Naive thymus-derived CD4-positive, alpha-beta T cell (primary cell): ENCODE data around the gene ATP9B. TPM values are rescaled to one million over a fixed set of nuclear protein-coding genes. Genes with fewer than 3 reads are reported as not detected.

Source experiments
- ATAC-seq: fragments of 150-1000 bp; cut with Tn5 transposase; 2 replicates; pipeline ENCODE4 v1.10.0; 2021; ENCODE audit warnings: mild to moderate bottlenecking, moderate library complexity
- CTCF ChIA-PET: fragments of 350-600 bp; sonication (Branson Sonifier 250); formaldehyde crosslinking; loops from one replicate; lab custom pipeline; 2021; ENCODE audit warnings: antibody characterized with exemption; lab: Charles Lee
- POLR2A ChIA-PET: fragments of 350-600 bp; sonication (Branson Sonifier 250); formaldehyde crosslinking; loops from one replicate; lab custom pipeline; 2021; ENCODE audit warnings: antibody characterized with exemption, inconsistent platforms; lab: Charles Lee
- DNase-seq, 9 donors: peaks; one replicate each; pipeline versions ENCODE4 v3.0.0 to v3.0.0-alpha.2; 2020 to 2022; ENCODE audit warnings: mixed read lengths in 1 of 9
- H3K27ac ChIP-seq: one replicate; pipeline ENCODE4 v1.7.0; 2013; ENCODE audit warnings: mild to moderate bottlenecking, low read depth, low read length, moderate library complexity
- H3K27me3 ChIP-seq, 2 donors: one replicate each; pipeline ENCODE4 v1.7.0; 2013; ENCODE audit warnings: low read length in 2 of 2, mild to moderate bottlenecking in 2 of 2, moderate library complexity in 2 of 2; ENCODE audit not compliant: control insufficient read depth in 2 of 2, insufficient read depth in 2 of 2
- H3K36me3 ChIP-seq, 3 experiments: 1 replicate in 2 of 3; 2 replicates in 1 of 3; pipeline ENCODE4 v1.7.0; 2013; ENCODE audit warnings: low read length in 3 of 3, mild to moderate bottlenecking in 3 of 3, moderate library complexity in 1 of 3; ENCODE audit not compliant: insufficient read depth in 3 of 3, control insufficient read depth in 2 of 3
- H3K4me1 ChIP-seq, 2 donors: one replicate each; pipeline ENCODE4 v1.7.0; 2013; ENCODE audit warnings: low read length in 2 of 2, mild to moderate bottlenecking in 2 of 2, moderate library complexity in 1 of 2; ENCODE audit not compliant: control insufficient read depth in 2 of 2, insufficient read depth in 2 of 2
- H3K4me3 ChIP-seq: 2 replicates; pipeline ENCODE4 v1.7.0; 2013; ENCODE audit warnings: mild to moderate bottlenecking, low read length
- H3K9me3 ChIP-seq, 3 experiments: 1 replicate in 2 of 3; 2 replicates in 1 of 3; pipeline ENCODE4 v1.7.0; 2013; ENCODE audit warnings: low read length in 3 of 3; ENCODE audit not compliant: control insufficient read depth in 2 of 3
- H3K27ac Mint-ChIP-seq, 9 donors: one replicate each; pipeline ENCODE4 v1.8.0; 2020 to 2022; ENCODE audit warnings: mixed read lengths in 9 of 9, mild to moderate bottlenecking in 8 of 9, moderate library complexity in 5 of 9, inconsistent platforms in 2 of 9
- H3K27me3 Mint-ChIP-seq, 5 donors: one replicate each; pipeline ENCODE4 v1.8.0; 2021 to 2022; ENCODE audit warnings: mixed read lengths in 5 of 5, mild to moderate bottlenecking in 1 of 5
- H3K36me3 Mint-ChIP-seq, 5 donors: one replicate each; pipeline ENCODE4 v1.8.0; 2020 to 2022; ENCODE audit warnings: mixed read lengths in 5 of 5, mild to moderate bottlenecking in 3 of 5, inconsistent platforms in 1 of 5
- H3K4me1 Mint-ChIP-seq, 7 donors: one replicate each; pipeline ENCODE4 v1.8.0; 2020 to 2022; ENCODE audit warnings: mixed read lengths in 7 of 7, mild to moderate bottlenecking in 3 of 7, inconsistent platforms in 1 of 7
- H3K4me3 Mint-ChIP-seq, 10 donors: one replicate each; pipeline ENCODE4 v1.8.0; 2020 to 2022; ENCODE audit warnings: mild to moderate bottlenecking in 10 of 10, mixed read lengths in 10 of 10, moderate library complexity in 6 of 10, inconsistent platforms in 2 of 10
- H3K9me3 Mint-ChIP-seq, 11 donors: one replicate each; pipeline ENCODE4 v1.8.0; 2020 to 2022; ENCODE audit warnings: mixed read lengths in 11 of 11, mild to moderate bottlenecking in 4 of 11, inconsistent platforms in 1 of 11, moderate library complexity in 1 of 11
- intact Hi-C, 2 donors: fragments of 100-400 bp; cut with micrococcal nuclease; formaldehyde crosslinking; loops; one replicate each; pipeline ENCODE4 v1.15.1; 2023
- polyA plus RNA-seq, 2 donors: library from polyadenylated mRNA; unstranded; fragments of 300-500 nt; fragmentation: Illumina TruSeq; gene quantifications; one replicate each; pipeline ENCODE4 v1.2.3, GENCODE V29; 2021
- total RNA-seq, 6 experiments: library from RNA in 5 of 6; stranded (reverse) in 5 of 6; gene quantifications; 1 replicate in 5 of 6; 2 replicates in 1 of 6; pipeline ENCODE4 v1.2.3 and lab custom pipeline; 2021 to 2026

Gene ATP9B
- total and polyA plus RNA-seq, 7 experiments from 2014 or later = 21.3 to 90.5 (median 79.4) TPM

- ChIA-PET CTCF (no interaction called here), POLR2A (interaction anchor here (0.5 to 0.6 kb wide), 2 partner anchors 16 to 44 kb away, joined by 3 read pairs; no protein-coding TSS in a partner anchor)
- H3K36me3 ChIP-seq = peaks cover 0 to 28% (median 4%) of the 10 kb centered on the region in 3 experiments
- no peak for DNase-seq
- Mint-ChIP-seq H3K4me1 (peaks cover 0 to 19% (median 5%) of the 10 kb centered on the region in 7 donors), H3K27ac (no peak overlapping the region), H3K4me3 (no peak overlapping the region), H3K36me3 (peaks cover 19 to 67% (median 59%) of the 10 kb centered on the region in 5 donors), H3K27me3 (no peaks in the 10 kb centered on the region), H3K9me3 (no peaks in the 10 kb centered on the region)
- H3K27ac ChIP-seq = no peak overlapping the region
- no peak for ATAC-seq
- no peak overlapping the region for H3K4me3 ChIP-seq
- H3K27me3 ChIP-seq = no peaks in the 10 kb centered on the region
- no peaks in the 10 kb centered on the region for H3K9me3 ChIP-seq
- H3K4me1 ChIP-seq = no peaks in the 10 kb centered on the region
- intact Hi-C loops = no loop called here
Observed at GRCh38 chr18:79129120-79129519, 59.9 kb downstream of the ATP9B start.

- Mint-ChIP-seq H3K9me3 (no peaks in the 10 kb centered on the region), H3K27ac (no peak overlapping the region), H3K4me1 (peaks cover 0 to 37% (median 9%) of the 10 kb centered on the region in 7 donors), H3K27me3 (no peaks in the 10 kb centered on the region), H3K36me3 (peaks cover 19 to 61% (median 56%) of the 10 kb centered on the region in 5 donors), H3K4me3 (no peak overlapping the region)
- POLR2A ChIA-PET = no interaction called here
- Histone ChIP-seq H3K9me3 (no peaks in the 10 kb centered on the region), H3K27ac (no peak overlapping the region), H3K4me1 (no peaks in the 10 kb centered on the region), H3K27me3 (no peaks in the 10 kb centered on the region), H3K36me3 (peaks cover 0 to 34% (median 0%) of the 10 kb centered on the region in 3 experiments), H3K4me3 (no peak overlapping the region)
- CTCF ChIA-PET = no interaction called here
- no peak for ATAC-seq
- no peak for DNase-seq
- intact Hi-C loops = no loop called here
Observed at GRCh38 chr18:79133724-79134123, 64.5 kb downstream of the ATP9B start.

- ATAC-seq (no peak), DNase-seq (no peak)
- POLR2A ChIA-PET = no interaction called here
- Mint-ChIP-seq H3K4me1 (peaks cover 3 to 30% (median 9%) of the 10 kb centered on the region in 7 donors), H3K9me3 (no peaks in the 10 kb centered on the region), H3K4me3 (no peak overlapping the region), H3K27me3 (no peaks in the 10 kb centered on the region), H3K27ac (peak overlapping the region in 3 of 9 donors; percentile 3 to 21 (median 9)), H3K36me3 (peaks cover 12 to 46% (median 43%) of the 10 kb centered on the region in 5 donors)
- Histone ChIP-seq H3K9me3 (no peaks in the 10 kb centered on the region), H3K27me3 (no peaks in the 10 kb centered on the region), H3K27ac (no peak overlapping the region), H3K36me3 (peaks cover 0 to 26% (median 0%) of the 10 kb centered on the region in 3 experiments), H3K4me3 (no peak overlapping the region), H3K4me1 (no peaks in the 10 kb centered on the region)
- CTCF ChIA-PET = no interaction called here
- intact Hi-C loops = no loop called here
Observed at GRCh38 chr18:79135924-79136323, 66.7 kb downstream of the ATP9B start.

DNA sequence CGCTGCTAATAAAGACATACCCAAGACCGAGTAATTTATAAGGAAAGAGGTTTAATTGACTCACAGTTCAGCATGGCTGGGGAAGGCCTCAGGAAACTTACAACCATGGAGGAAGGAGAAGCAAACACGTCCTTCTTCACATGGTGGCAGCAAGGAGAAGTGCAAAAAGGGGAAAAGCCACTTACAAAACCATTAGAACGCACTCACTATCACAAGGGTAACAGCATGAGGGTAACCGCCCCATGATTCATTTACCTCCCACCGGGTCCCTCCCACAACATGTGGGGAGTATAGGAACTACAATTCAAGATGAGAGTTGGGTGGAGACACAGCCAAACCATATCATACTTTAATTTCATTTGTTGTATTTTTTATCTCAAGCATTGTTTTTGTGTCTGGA is 67.5 kb downstream of the ATP9B start:
- no peaks in the 10 kb centered on the region for H3K9me3 ChIP-seq
- Mint-ChIP-seq H3K9me3 (no peaks in the 10 kb centered on the region), H3K36me3 (peaks cover 12 to 47% (median 40%) of the 10 kb centered on the region in 5 donors), H3K4me1 (peaks cover 3 to 30% (median 13%) of the 10 kb centered on the region in 7 donors), H3K27ac (peak overlapping the region in 2 of 9 donors; percentile 12 to 33), H3K4me3 (no peak overlapping the region), H3K27me3 (no peaks in the 10 kb centered on the region)
- H3K36me3 ChIP-seq = peaks cover 0 to 25% (median 0%) of the 10 kb centered on the region in 3 experiments
- H3K4me3 ChIP-seq = no peak overlapping the region
- DNase-seq = peak in 1 of 9 donors; percentile 1
- no peaks in the 10 kb centered on the region for H3K27me3 ChIP-seq
- H3K4me1 ChIP-seq = no peaks in the 10 kb centered on the region
- ATAC-seq = no peak
- POLR2A ChIA-PET = no interaction called here
- H3K27ac ChIP-seq = no peak overlapping the region
- intact Hi-C loops = no loop called here
- CTCF ChIA-PET = no interaction called here

- H3K27me3 Mint-ChIP-seq = no peaks in the 10 kb centered on the region
- H3K36me3 Mint-ChIP-seq = peaks cover under 1 to 46% (median 26%) of the 10 kb centered on the region in 5 donors
- H3K9me3 ChIP-seq = no peaks in the 10 kb centered on the region
- H3K4me1 ChIP-seq = no peaks in the 10 kb centered on the region
- no peak overlapping the region for H3K27ac ChIP-seq
- peaks cover 4 to 23% (median 13%) of the 10 kb centered on the region in 7 donors for H3K4me1 Mint-ChIP-seq
- ChIA-PET POLR2A (no interaction called here), CTCF (no interaction called here)
- no peaks in the 10 kb centered on the region for H3K9me3 Mint-ChIP-seq
- no peak overlapping the region for H3K4me3 ChIP-seq
- H3K4me3 Mint-ChIP-seq = no peak overlapping the region
- H3K36me3 ChIP-seq = peaks cover 0 to 11% (median 0%) of the 10 kb centered on the region in 3 experiments
- DNase-seq (peak in 7 of 9 donors; percentile 17 to 44 (median 26)), ATAC-seq (peak; percentile 92)
- intact Hi-C loops = no loop called here
- H3K27me3 ChIP-seq = no peaks in the 10 kb centered on the region
- peak overlapping the region in 5 of 9 donors; percentile 28 to 69 (median 43) for H3K27ac Mint-ChIP-seq
Observed at GRCh38 chr18:79139206-79139605, 70.0 kb downstream of the ATP9B start.

- H3K27ac Mint-ChIP-seq = no peak overlapping the region
- POLR2A ChIA-PET = no interaction called here
- Histone ChIP-seq H3K4me1 (no peaks in the 10 kb centered on the region), H3K27me3 (no peaks in the 10 kb centered on the region), H3K36me3 (peaks cover 0 to 10% (median 0%) of the 10 kb centered on the region in 3 experiments), H3K9me3 (no peaks in the 10 kb centered on the region), H3K27ac (no peak overlapping the region), H3K4me3 (no peak overlapping the region)
- H3K4me1 Mint-ChIP-seq = peaks cover 0 to 7% (median 5%) of the 10 kb centered on the region in 7 donors
- H3K4me3 Mint-ChIP-seq = no peak overlapping the region
- CTCF ChIA-PET = no interaction called here
- H3K36me3 Mint-ChIP-seq = peaks cover 5 to 56% (median 28%) of the 10 kb centered on the region in 5 donors
- DNase-seq (no peak), ATAC-seq (no peak)
- H3K27me3 Mint-ChIP-seq = no peaks in the 10 kb centered on the region
- H3K9me3 Mint-ChIP-seq = no peaks in the 10 kb centered on the region
- intact Hi-C loops = no loop called here
Observed at GRCh38 chr18:79147014-79147413, 77.8 kb downstream of the ATP9B start.

- no peaks in the 10 kb centered on the region for H3K9me3 Mint-ChIP-seq
- H3K27me3 ChIP-seq = no peaks in the 10 kb centered on the region
- peaks cover 3 to 62% (median 34%) of the 10 kb centered on the region in 5 donors for H3K36me3 Mint-ChIP-seq
- no peak overlapping the region for H3K4me3 Mint-ChIP-seq
- DNase-seq (no peak), ATAC-seq (peak; percentile 22)
- H3K4me1 ChIP-seq = no peaks in the 10 kb centered on the region
- H3K9me3 ChIP-seq = no peaks in the 10 kb centered on the region
- H3K4me3 ChIP-seq = no peak overlapping the region
- H3K27me3 Mint-ChIP-seq = no peaks in the 10 kb centered on the region
- no peak overlapping the region for H3K27ac Mint-ChIP-seq
- CTCF ChIA-PET = interaction anchor here (0.6 kb wide), 1 partner anchor 474 kb away, joined by 3 read pairs; no protein-coding TSS in a partner anchor
- peaks cover 0 to 6% (median 0%) of the 10 kb centered on the region in 3 experiments for H3K36me3 ChIP-seq
- intact Hi-C loops = no loop called here
- POLR2A ChIA-PET = no interaction called here
- peaks cover 0 to 3% (median 0%) of the 10 kb centered on the region in 7 donors for H3K4me1 Mint-ChIP-seq
- no peak overlapping the region for H3K27ac ChIP-seq
Observed at GRCh38 chr18:79151191-79151590, 82.0 kb downstream of the ATP9B start.
